ENCODE data around the gene RHOT2. TPM values are rescaled to one million over a fixed set of nuclear protein-coding genes. Genes with fewer than 3 reads are reported as not detected.

The RHOT2 gene
- total and polyA plus RNA-seq, 2 of the 8 experiments (the other 6 are each of a cell fraction or from before 2014, with no cell fraction given), result 149 to 194 TPM

GRCh38 chr16:680625-680945 lies 12.7 kb downstream of the RHOT2 start:
- no peak overlapping the region for H2BK20ac ChIP-seq (ENCODE audit: low read length)
- DNase-seq (ENCODE audit: low read depth in 1 of 2, low spot score in 2 of 2) (no peak), FAIRE-seq (no peak)
- H3K9me3 ChIP-seq (ENCODE audit: insufficient read depth in 2 of 2, low read depth in 1 of 2, low read length in 1 of 2), result no peaks in the 10 kb centered on the region
- H3K23me2 ChIP-seq (ENCODE audit: low read depth, low read length), result peaks cover 13% of the 10 kb centered on the region; the same call in 1 of the 2 replicates
- WGBS, 2 experiments (ENCODE audit: extremely low coverage in 1 of 2, insufficient coverage in 1 of 2, insufficient read length in 1 of 2, insufficient replicate concordance in 2 of 2, low coverage in 1 of 2, low lambda C conversion rate in 2 of 2, missing lambda C conversion rate in 1 of 2), result 0% methylated on average over 25 of the region's 38 CpGs; no CpG with 5 or more reads in 1 of the 2 experiments
- peaks cover 4 to 29% of the 10 kb centered on the region in 2 experiments for H4K20me1 ChIP-seq (replicated peaks in 1 of 2; ENCODE audit: control insufficient read depth in 1 of 2, insufficient read depth in 2 of 2, low read length in 2 of 2)
- H3K14ac ChIP-seq (ENCODE audit: insufficient read length), result no peak overlapping the region
- H3K4me3 ChIP-seq (ENCODE audit: extremely low read depth in 1 of 4, insufficient read depth in 2 of 4, low read depth in 3 of 4, low read length in 4 of 4), result peak overlapping the region; percentile 72 to 89 (median 80)
- peak overlapping the region; percentile 43 for H4K5ac ChIP-seq (ENCODE audit: insufficient read length, low read depth, low read length)
- H2AFZ ChIP-seq (ENCODE audit: low read length), result no peak overlapping the region
- no peak overlapping the region for H4K8ac ChIP-seq (ENCODE audit: extremely low read depth, insufficient read depth, low read length)
- H3K9ac ChIP-seq (replicated peaks in 1 of 4; ENCODE audit: extremely low read depth in 1 of 4, low read depth in 3 of 4, low read length in 3 of 4), result peak overlapping the region; percentile 13 to 72 (median 64); a peak in 5 of 7 replicates
- no peak overlapping the region for H3K23ac ChIP-seq (ENCODE audit: insufficient read length)
- H3K4ac ChIP-seq (replicated peaks; ENCODE audit: insufficient read length, low read depth, low read length), result no peak overlapping the region
- H3K36me3 ChIP-seq (ENCODE audit: control insufficient read depth in 2 of 4, insufficient read depth in 4 of 4, low read length in 3 of 4), result peaks cover 4 to 21% (median 13%) of the 10 kb centered on the region in 4 experiments; a peak in 7 of 8 replicates
- H2AK5ac ChIP-seq (ENCODE audit: low read depth, low read length), result no peak overlapping the region
- H2BK12ac ChIP-seq (ENCODE audit: low read depth, low read length), result no peak overlapping the region
- peaks cover 6% of the 10 kb centered on the region; the same call in 1 of the 2 replicates for H3K79me1 ChIP-seq (ENCODE audit: low read depth, low read length)
- H3K4me2 ChIP-seq (ENCODE audit: insufficient read depth in 1 of 2, low read depth in 2 of 2, low read length in 2 of 2), result peak overlapping the region; percentile 74
- H3K79me2 ChIP-seq (ENCODE audit: control insufficient read depth in 1 of 2, insufficient read depth in 2 of 2, low read length in 2 of 2), result peaks cover 0 to 12% of the 10 kb centered on the region in 2 experiments; a peak in 1 of 4 replicates
- peak; percentile 3 for TF ChIP-seq ASH2L (IDR thresholded peaks at IDR 0.05; ENCODE audit: low read length)
- no peak for TF ChIP-seq TBP (IDR thresholded peaks at IDR 0.05; ENCODE audit: low read depth, low read length)
- TF ChIP-seq TAF1 (IDR thresholded peaks at IDR 0.05; ENCODE audit: low read depth, low read length), result 0 out of 2 replicates have a peak, but pooled peaks have one; percentile 12
- TF ChIP-seq, protein P1, sequence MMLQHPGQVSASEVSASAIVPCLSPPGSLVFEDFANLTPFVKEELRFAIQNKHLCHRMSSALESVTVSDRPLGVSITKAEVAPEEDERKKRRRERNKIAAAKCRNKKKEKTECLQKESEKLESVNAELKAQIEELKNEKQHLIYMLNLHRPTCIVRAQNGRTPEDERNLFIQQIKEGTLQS (IDR thresholded peaks at IDR 0.05; ENCODE audit: insufficient read depth, low read depth, low read length), result no peak
- TF ChIP-seq SIN3A (conservative IDR thresholded peaks at IDR 0.05 in 1 of 2, IDR thresholded peaks at IDR 0.05 in 1 of 2; ENCODE audit: low read depth in 1 of 2, low read length in 2 of 2), result 0 out of 4 replicates have a peak, but pooled peaks of 1 of the 2 experiments have one; percentile 3
- no peak for TF ChIP-seq ZNF274 (IDR thresholded peaks at IDR 0.05; ENCODE audit: borderline replicate concordance, extremely low read depth, low read length)
- ChIA-PET POLR2A (ENCODE audit: partially characterized antibody) (interaction anchor here (0.6 to 13.3 kb wide), 16 partner anchors 9 to 298 kb away, joined by 3 to 214 read pairs (median 8); partner anchors contain the start of genes ANTKMT, CCDC78, HAGHL and PGAP6), CTCF (ENCODE audit: partially characterized antibody) (interaction anchor here (0.9 to 1.8 kb wide), 3 partner anchors 10 to 32 kb away, joined by 3 to 5 read pairs (median 4); partner anchors contain the start of gene WDR24)
- no peak overlapping the region for H3K18ac ChIP-seq (ENCODE audit: extremely low read depth, low read length)
- 0 out of 2 replicates have a peak overlapping the region, but pooled peaks have one; percentile 49 for H2BK5ac ChIP-seq (ENCODE audit: low read depth, low read length)
- H2BK120ac ChIP-seq (replicated peaks; ENCODE audit: low read depth, low read length), result no peak overlapping the region
- H3K4me1 ChIP-seq (replicated peaks in 1 of 4; ENCODE audit: control insufficient read depth in 3 of 4, insufficient read depth in 4 of 4, low read length in 3 of 4), result peaks cover 0 to 31% (median 24%) of the 10 kb centered on the region in 4 experiments; a peak in 6 of 7 replicates
- no peak overlapping the region for H4K91ac ChIP-seq (replicated peaks; ENCODE audit: insufficient read length, low read length)
- peak overlapping the region; percentile 72 for H3K27ac ChIP-seq (ENCODE audit: low read depth, low read length)
- peaks cover 0 to 2% (median 0%) of the 10 kb centered on the region in 4 experiments; a peak in 2 of 7 replicates for H3K27me3 ChIP-seq (replicated peaks in 1 of 4; ENCODE audit: control insufficient read depth in 3 of 4, extremely low read depth in 1 of 4, insufficient read depth in 3 of 4, low read length in 3 of 4)
- H3K56ac ChIP-seq (replicated peaks; ENCODE audit: insufficient read length, low read depth, low read length), result no peak overlapping the region
- H2BK15ac ChIP-seq (ENCODE audit: low read length), result no peak overlapping the region

Data from H1 (cell line).